HepG2 (cell line): ENCODE data around the gene KRTAP21-1. TPM values are rescaled to one million over a fixed set of nuclear protein-coding genes. Genes with fewer than 3 reads are reported as not detected.

Experiments
- ATAC-seq: fragments of 200-7000 bp; cut with Tn5 transposase; 3 replicates; pipeline ENCODE4 v1.9.1; 2020; ENCODE audit warnings: mild to moderate bottlenecking, moderate library complexity
- BruUV-seq: library from RNA; stranded (reverse); fragments of 400-500 nt; replicated peaks from 2 replicates; lab custom pipeline; 2021; lab: Mats Ljungman, UMichigan
- CTCF ChIA-PET: fragments of 300-600 bp; formaldehyde crosslinking; extraction: SDS; loops from one replicate; lab custom pipeline; 2021; ENCODE audit warnings: low total read pairs, inconsistent platforms, low intra/inter-chr PET ratio; lab: Yijun Ruan, JAX
- POLR2A ChIA-PET: fragments of 350-600 bp; sonication (Branson Sonifier 250); formaldehyde crosslinking; loops from one replicate; lab custom pipeline; 2020; ENCODE audit warnings: antibody characterized with exemption, inconsistent platforms; lab: Yijun Ruan, JAX
- DNase-seq: peaks from one replicate; pipeline ENCODE4 v3.0.0-alpha.2; 2015; ENCODE audit warnings: low spot score
- FAIRE-seq: peaks from 3 replicates; lab custom pipeline; 2011; peaks lifted over from hg19 to GRCh38; lab: Jason Lieb, UNC
- H2AFZ ChIP-seq: one replicate; pipeline ENCODE4 v1.6.1; 2011; ENCODE audit warnings: low read length, inconsistent platforms
- H3K27ac ChIP-seq: fragments of 300-600 bp; 3 replicates; pipeline ENCODE4 v1.8.0; 2011; ENCODE audit warnings: mixed run types, mild to moderate bottlenecking, mixed read lengths, low read length, inconsistent platforms; ENCODE audit not compliant: insufficient read depth; ENCODE audit errors: extremely low read length
- H3K27me3 ChIP-seq, 2 experiments: fragments of 200-600 bp in 1 of 2; 2 replicates in 1 of 2; 3 replicates in 1 of 2; pipeline versions ENCODE4 v1.6.0 to v1.8.0; 2011; ENCODE audit warnings: low read length in 2 of 2, mild to moderate bottlenecking in 2 of 2, moderate library complexity in 2 of 2, inconsistent platforms in 1 of 2; ENCODE audit not compliant: insufficient read depth in 2 of 2, control insufficient read depth in 1 of 2
- H3K36me3 ChIP-seq, 2 experiments: fragments of 200-600 bp in 1 of 2; replicated peaks in 1 of 2; 2 replicates in 1 of 2; 3 replicates in 1 of 2; pipeline versions ENCODE4 v1.5.1 to v1.8.0; 2011; ENCODE audit warnings: low read length in 2 of 2, inconsistent platforms in 1 of 2; ENCODE audit not compliant: insufficient read depth in 2 of 2, control insufficient read depth in 1 of 2
- H3K4me1 ChIP-seq: 2 replicates; pipeline ENCODE4 v1.5.1; 2012; ENCODE audit warnings: low read length, inconsistent platforms; ENCODE audit not compliant: insufficient read depth
- H3K4me2 ChIP-seq: 2 replicates; pipeline ENCODE4 v1.6.0; 2011; ENCODE audit warnings: low read depth, low read length, inconsistent platforms
- H3K4me3 ChIP-seq, 3 experiments: fragments of 200-600 bp in 1 of 3; sonication (generic), shearing (Covaris generic) in 1 of 3; replicated peaks in 1 of 3; 2 replicates each; pipeline ENCODE4 v1.5.1; 2011 to 2016; ENCODE audit warnings: low read length in 3 of 3, inconsistent platforms in 2 of 3, low read depth in 2 of 3, mild to moderate bottlenecking in 2 of 3, control low read depth in 1 of 3, mixed read lengths in 1 of 3; ENCODE audit not compliant: insufficient read depth in 1 of 3
- H3K79me2 ChIP-seq: one replicate; pipeline ENCODE4 v1.6.1; 2011; ENCODE audit warnings: low read length, inconsistent platforms; ENCODE audit not compliant: insufficient read depth
- H3K9ac ChIP-seq: 2 replicates; pipeline ENCODE4 v1.6.0; 2011; ENCODE audit warnings: mild to moderate bottlenecking, low read depth, low read length, inconsistent platforms; ENCODE audit not compliant: insufficient read depth
- H3K9me3 ChIP-seq: 2 replicates; pipeline ENCODE4 v1.5.1; 2012; ENCODE audit warnings: mild to moderate bottlenecking, low read length
- H4K20me1 ChIP-seq: 2 replicates; pipeline ENCODE4 v1.6.0; 2011; ENCODE audit warnings: inconsistent platforms, mild to moderate bottlenecking, low read length, moderate library complexity; ENCODE audit not compliant: insufficient read depth
- CAMTA2 ChIP-seq: sonication (generic); formaldehyde crosslinking; IDR thresholded peaks from 2 replicates; pipeline ENCODE4 v1.4.0; 2020; ENCODE audit warnings: mild to moderate bottlenecking, missing genetic modification reagents, borderline replicate concordance
- CHD4 ChIP-seq: fragments of 200-600 bp; sonication (generic); IDR thresholded peaks from 2 replicates; pipeline ENCODE4 v1.7.0; 2017; ENCODE audit warnings: mild to moderate bottlenecking, low read length, borderline replicate concordance
- DNMT3B ChIP-seq: conservative IDR thresholded peaks from 2 replicates; pipeline ENCODE4 v1.6.1; 2016; ENCODE audit warnings: missing biosample characterization, control low read depth
- HOXA9 ChIP-seq: sonication (generic); formaldehyde crosslinking; IDR thresholded peaks from 2 replicates; pipeline ENCODE4 v1.8.1; 2022; ENCODE audit warnings: missing genetic modification reagents, mild to moderate bottlenecking, moderate library complexity, borderline replicate concordance
- REPIN1 ChIP-seq: sonication (generic); formaldehyde crosslinking; IDR thresholded peaks from 2 replicates; pipeline ENCODE4 v1.8.0; 2022; ENCODE audit warnings: missing genetic modification reagents, low read depth, mild to moderate bottlenecking, borderline replicate concordance
- SP2 ChIP-seq: sonication (generic); formaldehyde crosslinking; IDR thresholded peaks from 2 replicates; pipeline ENCODE4 v1.5.1; 2020; ENCODE audit warnings: mild to moderate bottlenecking, missing genetic modification reagents
- ZFP36 ChIP-seq: fragments of 150-350 bp; IDR thresholded peaks from 2 replicates; pipeline ENCODE4 v1.6.1; 2018; ENCODE audit warnings: borderline replicate concordance, low read length, low read depth; ENCODE audit not compliant: partially characterized antibody
- ZNF256 ChIP-seq: sonication (generic); formaldehyde crosslinking; conservative IDR thresholded peaks from 2 replicates; pipeline ENCODE4 v1.4.0; 2020; ENCODE audit warnings: missing genetic modification reagents
- ZNF382 ChIP-seq: sonication (generic); formaldehyde crosslinking; IDR thresholded peaks from 2 replicates; pipeline ENCODE4 v1.5.0; 2020; ENCODE audit warnings: missing genetic modification reagents, mild to moderate bottlenecking, borderline replicate concordance
- ZNF430 ChIP-seq: sonication (generic); formaldehyde crosslinking; IDR thresholded peaks from 2 replicates; pipeline ENCODE4 v1.9.0; 2021; ENCODE audit warnings: mild to moderate bottlenecking, missing genetic modification reagents
- ZNF83 ChIP-seq: sonication (generic); formaldehyde crosslinking; IDR thresholded peaks from 2 replicates; pipeline ENCODE4 v1.4.0; 2020; ENCODE audit warnings: missing genetic modification reagents, mild to moderate bottlenecking, borderline replicate concordance
- WGBS: methylation state at CpG from one replicate; pipeline ENCODE4 v1.1.6; 2017; ENCODE audit warnings: low lambda C conversion rate; 5-methylcytosine and 5-hydroxymethylcytosine counted together
- in situ Hi-C: cut with HindIII; loops from 2 replicates; pipeline ENCODE4 v1.10.0; 2017; ENCODE audit warnings: low pct_unique_long_range_greater_than_20kb; ENCODE audit not compliant: extremely low pct_ligation_motif_present
- intact Hi-C: fragments of 100-400 bp; cut with micrococcal nuclease; formaldehyde crosslinking; loops from one replicate; pipeline ENCODE4 v1.10.0; 2022; ENCODE audit not compliant: unreplicated experiment
- polyA plus RNA-seq, 8 experiments: library from polyadenylated mRNA; depleted of rRNA in 3 of 8; stranded (reverse) in 7 of 8; unstranded in 1 of 8; fragments of >200 nt; fragmentation: Illumina TruSeq in 4 of 8; extraction: Trizol in 4 of 8; gene quantifications; 2 replicates each; pipeline versions ENCODE4 v1.2.1 to v1.2.3, GENCODE V29; 2011 to 2016; ENCODE audit warnings: low read depth in 4 of 8, missing spikeins in 1 of 8, mixed read lengths in 1 of 8; ENCODE audit not compliant: insufficient read depth in 1 of 8
- total RNA-seq, 5 experiments: library from RNA; depleted of rRNA; stranded (reverse); fragments of >200 nt; fragmentation: Illumina TruSeq; extraction: Trizol; gene quantifications; 2 replicates each; pipeline ENCODE4 v1.2.3, GENCODE V29; 2016; ENCODE audit warnings: low read depth in 1 of 5
- TF ChIP-seq, protein P1 (sequence below): IDR thresholded peaks from 2 replicates; pipeline ENCODE4 v1.6.1; 2012; ENCODE audit warnings: low read depth, low read length, improper control_type of control experiment
- TF ChIP-seq, protein P2 (sequence below): IDR thresholded peaks from 2 replicates; pipeline ENCODE4 v1.6.1; 2018; ENCODE audit warnings: missing genetic modification reagents, mild to moderate bottlenecking, missing compliant biosample characterization
- TF ChIP-seq, protein P3 (sequence below): sonication (generic); formaldehyde crosslinking; IDR thresholded peaks from 2 replicates; pipeline ENCODE4 v1.4.0; 2020; ENCODE audit warnings: missing genetic modification reagents

Gene KRTAP21-1
- total and polyA plus RNA-seq, 2 of the 13 experiments (the other 11 are each of a cell fraction or from before 2014, with no cell fraction given): not detected

DNA sequence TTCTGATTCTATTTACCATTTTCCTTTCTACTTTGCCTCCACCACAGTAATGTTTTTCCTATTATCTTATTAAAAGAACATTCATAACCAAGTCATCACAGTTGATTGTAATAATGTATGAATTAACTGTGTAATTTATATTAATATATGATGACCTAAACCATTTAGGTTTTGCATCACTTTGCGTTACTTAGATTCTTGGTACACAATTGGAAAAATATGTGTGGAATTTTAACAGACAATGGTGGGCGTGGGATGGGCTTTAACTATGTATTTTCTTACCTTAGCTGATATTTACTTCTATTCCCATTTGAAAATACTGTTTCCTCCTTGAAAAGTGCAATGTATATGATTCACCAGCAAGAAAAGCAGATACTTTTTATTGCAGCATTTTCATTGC, 40.3 kb downstream of the KRTAP21-1 start (continued):
- TF ChIP-seq, protein P1, sequence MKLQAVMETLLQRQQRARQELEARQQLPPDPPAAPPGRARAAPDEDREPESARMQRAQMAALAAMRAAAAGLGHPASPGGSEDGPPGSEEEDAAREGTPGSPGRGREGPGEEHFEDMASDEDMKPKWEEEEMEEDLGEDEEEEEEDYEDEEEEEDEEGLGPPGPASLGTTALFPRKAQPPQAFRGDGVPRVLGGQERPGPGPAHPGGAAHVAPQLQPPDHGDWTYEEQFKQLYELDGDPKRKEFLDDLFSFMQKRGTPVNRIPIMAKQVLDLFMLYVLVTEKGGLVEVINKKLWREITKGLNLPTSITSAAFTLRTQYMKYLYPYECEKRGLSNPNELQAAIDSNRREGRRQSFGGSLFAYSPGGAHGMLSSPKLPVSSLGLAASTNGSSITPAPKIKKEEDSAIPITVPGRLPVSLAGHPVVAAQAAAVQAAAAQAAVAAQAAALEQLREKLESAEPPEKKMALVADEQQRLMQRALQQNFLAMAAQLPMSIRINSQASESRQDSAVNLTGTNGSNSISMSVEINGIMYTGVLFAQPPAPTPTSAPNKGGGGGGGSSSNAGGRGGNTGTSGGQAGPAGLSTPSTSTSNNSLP: no peak
- TF ChIP-seq ZNF256 (CRISPR knock-in tag): no peak
- TF ChIP-seq ZNF430 (CRISPR knock-in tag): no peak
- no peak for TF ChIP-seq SP2 (CRISPR knock-in tag)

DNA sequence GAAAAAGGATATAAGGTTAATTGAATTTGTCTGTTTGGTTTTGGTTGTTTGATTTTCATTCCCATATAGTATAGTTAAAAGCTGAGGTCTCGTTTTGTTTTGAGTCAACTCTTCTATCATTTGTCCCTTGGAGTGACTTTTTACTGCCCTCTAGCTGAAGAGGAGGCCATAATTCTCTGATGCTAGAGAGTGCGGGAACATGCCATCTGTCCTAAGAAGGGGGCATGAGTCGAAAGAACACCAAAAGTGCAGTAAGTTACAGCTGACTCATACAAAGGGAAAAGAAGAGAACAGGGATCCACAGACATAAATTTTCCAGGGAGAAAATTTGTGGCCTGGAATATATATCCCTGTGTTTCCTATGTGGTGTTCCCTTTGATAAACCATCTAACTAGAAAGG, 40.8 kb downstream of the KRTAP21-1 start:
- H3K79me2 ChIP-seq: no peaks in the 10 kb centered on the region
- H3K9ac ChIP-seq: no peak overlapping the region
- no peaks in the 10 kb centered on the region for H3K4me1 ChIP-seq
- FAIRE-seq (no peak), DNase-seq (no peak), ATAC-seq (no peak)
- in situ Hi-C loops: no loop called here
- no peaks in the 10 kb centered on the region for H4K20me1 ChIP-seq
- no peak overlapping the region for H3K4me3 ChIP-seq
- H3K27me3 ChIP-seq: no peaks in the 10 kb centered on the region
- POLR2A ChIA-PET: no interaction called here
- peaks cover 93% of the 10 kb centered on the region for H3K9me3 ChIP-seq
- H3K27ac ChIP-seq: no peak overlapping the region
- no peak overlapping the region for H2AFZ ChIP-seq
- BruUV-seq: no TSS peak
- H3K36me3 ChIP-seq: no peaks in the 10 kb centered on the region
- intact Hi-C loops: no loop called here
- H3K4me2 ChIP-seq: no peak overlapping the region
- CTCF ChIA-PET: no interaction called here
- WGBS: 41% methylated on average over 3 of the region's 3 CpGs
- TF ChIP-seq, protein P2, sequence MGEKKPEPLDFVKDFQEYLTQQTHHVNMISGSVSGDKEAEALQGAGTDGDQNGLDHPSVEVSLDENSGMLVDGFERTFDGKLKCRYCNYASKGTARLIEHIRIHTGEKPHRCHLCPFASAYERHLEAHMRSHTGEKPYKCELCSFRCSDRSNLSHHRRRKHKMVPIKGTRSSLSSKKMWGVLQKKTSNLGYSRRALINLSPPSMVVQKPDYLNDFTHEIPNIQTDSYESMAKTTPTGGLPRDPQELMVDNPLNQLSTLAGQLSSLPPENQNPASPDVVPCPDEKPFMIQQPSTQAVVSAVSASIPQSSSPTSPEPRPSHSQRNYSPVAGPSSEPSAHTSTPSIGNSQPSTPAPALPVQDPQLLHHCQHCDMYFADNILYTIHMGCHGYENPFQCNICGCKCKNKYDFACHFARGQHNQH (CRISPR knock-in tag): no peak
- TF ChIP-seq REPIN1 (CRISPR knock-in tag) (no peak), ZFP36 (no peak), DNMT3B (CRISPR knock-in tag) (no peak), CAMTA2 (CRISPR knock-in tag) (no peak), ZNF83 (CRISPR knock-in tag) (no peak), CHD4 (no peak), HOXA9 (no peak), ZNF382 (no peak)
- TF ChIP-seq, protein P3, sequence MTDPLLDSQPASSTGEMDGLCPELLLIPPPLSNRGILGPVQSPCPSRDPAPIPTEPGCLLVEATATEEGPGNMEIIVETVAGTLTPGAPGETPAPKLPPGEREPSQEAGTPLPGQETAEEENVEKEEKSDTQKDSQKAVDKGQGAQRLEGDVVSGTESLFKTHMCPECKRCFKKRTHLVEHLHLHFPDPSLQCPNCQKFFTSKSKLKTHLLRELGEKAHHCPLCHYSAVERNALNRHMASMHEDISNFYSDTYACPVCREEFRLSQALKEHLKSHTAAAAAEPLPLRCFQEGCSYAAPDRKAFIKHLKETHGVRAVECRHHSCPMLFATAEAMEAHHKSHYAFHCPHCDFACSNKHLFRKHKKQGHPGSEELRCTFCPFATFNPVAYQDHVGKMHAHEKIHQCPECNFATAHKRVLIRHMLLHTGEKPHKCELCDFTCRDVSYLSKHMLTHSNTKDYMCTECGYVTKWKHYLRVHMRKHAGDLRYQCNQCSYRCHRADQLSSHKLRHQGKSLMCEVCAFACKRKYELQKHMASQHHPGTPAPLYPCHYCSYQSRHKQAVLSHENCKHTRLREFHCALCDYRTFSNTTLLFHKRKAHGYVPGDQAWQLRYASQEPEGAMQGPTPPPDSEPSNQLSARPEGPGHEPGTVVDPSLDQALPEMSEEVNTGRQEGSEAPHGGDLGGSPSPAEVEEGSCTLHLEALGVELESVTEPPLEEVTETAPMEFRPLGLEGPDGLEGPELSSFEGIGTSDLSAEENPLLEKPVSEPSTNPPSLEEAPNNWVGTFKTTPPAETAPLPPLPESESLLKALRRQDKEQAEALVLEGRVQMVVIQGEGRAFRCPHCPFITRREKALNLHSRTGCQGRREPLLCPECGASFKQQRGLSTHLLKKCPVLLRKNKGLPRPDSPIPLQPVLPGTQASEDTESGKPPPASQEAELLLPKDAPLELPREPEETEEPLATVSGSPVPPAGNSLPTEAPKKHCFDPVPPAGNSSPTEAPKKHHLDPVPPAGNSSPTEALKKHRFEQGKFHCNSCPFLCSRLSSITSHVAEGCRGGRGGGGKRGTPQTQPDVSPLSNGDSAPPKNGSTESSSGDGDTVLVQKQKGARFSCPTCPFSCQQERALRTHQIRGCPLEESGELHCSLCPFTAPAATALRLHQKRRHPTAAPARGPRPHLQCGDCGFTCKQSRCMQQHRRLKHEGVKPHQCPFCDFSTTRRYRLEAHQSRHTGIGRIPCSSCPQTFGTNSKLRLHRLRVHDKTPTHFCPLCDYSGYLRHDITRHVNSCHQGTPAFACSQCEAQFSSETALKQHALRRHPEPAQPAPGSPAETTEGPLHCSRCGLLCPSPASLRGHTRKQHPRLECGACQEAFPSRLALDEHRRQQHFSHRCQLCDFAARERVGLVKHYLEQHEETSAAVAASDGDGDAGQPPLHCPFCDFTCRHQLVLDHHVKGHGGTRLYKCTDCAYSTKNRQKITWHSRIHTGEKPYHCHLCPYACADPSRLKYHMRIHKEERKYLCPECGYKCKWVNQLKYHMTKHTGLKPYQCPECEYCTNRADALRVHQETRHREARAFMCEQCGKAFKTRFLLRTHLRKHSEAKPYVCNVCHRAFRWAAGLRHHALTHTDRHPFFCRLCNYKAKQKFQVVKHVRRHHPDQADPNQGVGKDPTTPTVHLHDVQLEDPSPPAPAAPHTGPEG (CRISPR knock-in tag): no peak
